Renal cortical epithelial cell (primary cell): Measurements from ENCODE around the gene RP2. TPM values are rescaled to one million over a fixed set of nuclear protein-coding genes. Genes with fewer than 3 reads are reported as not detected.

Source experiments
- DNase-seq: peaks from one replicate; pipeline ENCODE4 v3.0.0-alpha.2; 2011; ENCODE audit warnings: low read depth
- total RNA-seq: library from RNA; depleted of rRNA; stranded (reverse); fragments of >200 nt; gene quantifications from 2 replicates; pipeline ENCODE4 v1.2.3, GENCODE V29; 2014

The RP2 gene
- total RNA-seq, 1 donor from 2014 or later, result 20.7 TPM

- no peak for DNase-seq
These were observed 83.4 kb downstream of the RP2 start for GRCh38 chrX:46920235-46920634.

- no peak for DNase-seq
These were observed 85.8 kb downstream of the RP2 start for GRCh38 chrX:46922611-46923010.

GRCh38 chrX:46927718-46928117 lies 90.9 kb downstream of the RP2 start:
- DNase-seq, result no peak

GRCh38 chrX:46929439-46930261 lies 92.8 kb downstream of the RP2 start:
- peak; percentile 53 for DNase-seq

Other genes with a start within 250 kb of the RP2 start
- 18.1 and 43.9 TPM in 2 replicates for gene SLC9A7, start 77.9 kb upstream of the RP2 start, total RNA-seq
- gene JADE3, start 75.4 kb downstream of the RP2 start, total RNA-seq, result 5.4 and 24.4 TPM in 2 replicates
- 1.6 and 1.7 TPM in 2 replicates for gene RGN, start 241.4 kb downstream of the RP2 start, total RNA-seq